Omental fat pad (tissue), 4 donors: ENCODE data around the gene ZBTB12. TPM values are rescaled to one million over a fixed set of nuclear protein-coding genes. Genes with fewer than 3 reads are reported as not detected.
"Not testable (repeated sequence)": the region's sequence is repeated elsewhere in the genome, so short reads cannot be mapped to it uniquely, and the experiment has no call there.

Source experiments
- ATAC-seq: fragments of 150-250 bp; one replicate; pipeline ENCODE4 v1.9.1; 2016; ENCODE audit warnings: mild to moderate bottlenecking, moderate library complexity; ENCODE audit not compliant: low FRiP score
- DNase-seq: peaks from one replicate; pipeline ENCODE4 v3.0.0-alpha.2; 2019; ENCODE audit warnings: low spot score
- total RNA-seq, 4 donors: library from RNA; depleted of rRNA; stranded (reverse); fragments of >200 nt; gene quantifications; one replicate each; pipeline ENCODE4 v1.1.0, GENCODE V29; 2016
- TF ChIP-seq, protein P1 (sequence below), 3 donors: fragments of 450-650 bp; IDR thresholded peaks; one replicate each; pipeline ENCODE4 v1.5.1; 2016 to 2017; ENCODE audit warnings: antibody characterized with exemption in 3 of 3, mild to moderate bottlenecking in 3 of 3, moderate library complexity in 2 of 3

The ZBTB12 gene
- total RNA-seq, 4 donors from 2014 or later, result 0.48 to 1.9 (median 1.4) TPM

DNA sequence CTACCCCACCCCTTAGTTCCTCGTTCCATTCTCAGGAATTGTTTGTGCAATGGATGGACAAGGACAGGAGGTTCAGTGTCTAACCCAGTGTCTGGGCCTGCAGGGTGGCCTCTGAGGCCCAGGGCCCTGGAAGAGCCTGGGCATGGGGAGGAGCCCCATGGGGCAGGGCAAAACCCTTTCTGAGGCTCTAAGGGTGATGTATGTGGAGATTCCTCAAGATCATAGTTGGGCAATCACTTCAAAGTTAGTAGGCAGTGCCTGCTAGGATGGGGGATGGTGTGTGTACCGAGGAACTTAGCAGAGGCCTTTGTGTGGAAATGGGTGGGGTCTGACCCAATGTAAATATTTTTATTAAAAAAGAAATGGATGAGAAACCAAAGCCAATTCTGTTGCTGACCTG lies 18.9 kb upstream of the ZBTB12 start:
- DNase-seq (no peak), ATAC-seq (peak; percentile 55)
- TF ChIP-seq, protein P1, sequence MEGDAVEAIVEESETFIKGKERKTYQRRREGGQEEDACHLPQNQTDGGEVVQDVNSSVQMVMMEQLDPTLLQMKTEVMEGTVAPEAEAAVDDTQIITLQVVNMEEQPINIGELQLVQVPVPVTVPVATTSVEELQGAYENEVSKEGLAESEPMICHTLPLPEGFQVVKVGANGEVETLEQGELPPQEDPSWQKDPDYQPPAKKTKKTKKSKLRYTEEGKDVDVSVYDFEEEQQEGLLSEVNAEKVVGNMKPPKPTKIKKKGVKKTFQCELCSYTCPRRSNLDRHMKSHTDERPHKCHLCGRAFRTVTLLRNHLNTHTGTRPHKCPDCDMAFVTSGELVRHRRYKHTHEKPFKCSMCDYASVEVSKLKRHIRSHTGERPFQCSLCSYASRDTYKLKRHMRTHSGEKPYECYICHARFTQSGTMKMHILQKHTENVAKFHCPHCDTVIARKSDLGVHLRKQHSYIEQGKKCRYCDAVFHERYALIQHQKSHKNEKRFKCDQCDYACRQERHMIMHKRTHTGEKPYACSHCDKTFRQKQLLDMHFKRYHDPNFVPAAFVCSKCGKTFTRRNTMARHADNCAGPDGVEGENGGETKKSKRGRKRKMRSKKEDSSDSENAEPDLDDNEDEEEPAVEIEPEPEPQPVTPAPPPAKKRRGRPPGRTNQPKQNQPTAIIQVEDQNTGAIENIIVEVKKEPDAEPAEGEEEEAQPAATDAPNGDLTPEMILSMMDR (IDR thresholded peaks at IDR 0.05), result no peak

DNA sequence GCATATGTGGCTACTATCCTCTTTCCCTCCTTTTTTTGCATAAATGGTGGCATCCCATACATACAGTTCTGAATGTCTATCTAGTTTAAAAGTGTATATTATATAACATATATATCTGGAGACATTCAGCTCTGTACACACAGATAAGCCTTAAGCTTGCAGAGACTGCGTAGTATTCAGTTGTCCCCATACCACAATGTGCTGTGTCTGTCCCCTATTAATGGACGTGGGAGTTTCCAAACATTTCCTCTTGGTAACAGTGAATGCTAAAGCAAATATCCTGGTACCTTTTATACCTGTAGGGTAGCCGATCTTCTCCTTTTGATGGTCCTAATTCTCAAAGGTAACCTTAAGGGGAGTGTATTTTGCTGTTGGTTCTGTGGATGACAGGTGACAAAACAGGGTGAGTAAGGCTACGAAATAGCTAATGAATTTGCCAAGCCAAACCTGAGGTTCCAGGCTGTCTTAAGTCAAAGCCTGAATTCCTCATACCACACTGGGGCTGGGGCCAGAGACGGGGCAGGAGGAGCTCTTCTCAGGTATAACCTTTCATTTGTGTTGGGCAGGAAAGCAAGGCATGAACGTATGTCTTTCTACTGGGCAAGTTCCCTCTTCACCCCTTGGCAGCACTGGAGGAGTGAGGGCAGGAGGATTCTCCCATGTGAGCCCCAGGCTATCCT lies 17.9 kb upstream of the ZBTB12 start:
- TF ChIP-seq, protein P1 (IDR thresholded peaks at IDR 0.05), result no peak
- DNase-seq (no peak), ATAC-seq (no peak)

DNA sequence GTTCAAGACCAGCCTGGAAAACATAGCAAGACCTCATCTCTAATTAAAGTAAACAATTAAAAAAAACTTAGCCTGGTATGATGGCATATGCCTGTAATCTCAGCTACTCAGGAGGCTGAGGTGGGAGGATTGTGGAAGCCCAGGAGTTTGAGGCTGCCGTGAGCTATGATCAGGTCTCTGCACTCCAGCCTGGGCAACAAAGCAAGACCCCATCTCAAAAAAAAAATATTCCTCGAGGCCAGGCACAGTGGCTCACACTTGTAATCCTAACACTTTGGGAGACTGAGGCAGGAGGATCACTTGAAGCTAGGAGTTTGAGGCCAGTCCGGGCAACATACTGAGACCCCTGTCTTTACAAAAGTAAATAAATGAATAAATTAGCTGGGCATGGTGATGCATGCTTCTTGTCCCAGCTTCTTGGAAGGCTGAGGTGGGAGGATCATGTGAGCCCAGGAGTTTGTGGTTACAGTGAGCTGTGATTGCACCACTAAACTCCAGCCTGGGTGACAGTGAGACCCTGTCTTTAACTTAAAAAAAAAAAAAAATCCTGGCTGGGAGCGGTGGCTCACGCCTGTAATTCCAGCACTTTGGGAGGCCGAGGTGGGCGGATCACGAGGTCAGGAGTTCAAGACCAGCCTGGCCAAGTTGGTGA lies 16.3 kb upstream of the ZBTB12 start:
- ATAC-seq, result no peak
- TF ChIP-seq, protein P1 (IDR thresholded peaks at IDR 0.05), result no peak
- no peak for DNase-seq

DNA sequence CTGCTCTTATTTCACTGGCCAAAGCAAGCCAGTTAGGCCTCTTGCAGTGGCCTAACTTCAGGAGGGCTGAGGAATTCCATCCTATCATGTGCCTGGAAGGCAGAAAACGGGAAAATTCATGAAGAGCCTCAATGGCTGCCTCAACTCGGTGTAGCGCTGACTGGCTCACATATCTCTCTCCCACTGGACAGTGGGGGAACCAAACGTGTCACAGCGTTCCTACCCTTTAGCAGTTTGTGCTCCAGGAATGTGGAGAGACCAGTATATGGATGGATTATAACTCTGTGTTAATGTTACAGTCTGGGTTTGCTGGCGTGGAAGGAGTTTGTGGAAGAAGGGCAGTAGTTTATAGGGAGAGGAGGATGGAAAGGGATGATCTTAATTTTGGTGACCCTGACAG lies 13.9 kb upstream of the ZBTB12 start:
- ATAC-seq (no peak), DNase-seq (no peak)
- TF ChIP-seq, protein P1 (IDR thresholded peaks at IDR 0.05), result no peak

DNA sequence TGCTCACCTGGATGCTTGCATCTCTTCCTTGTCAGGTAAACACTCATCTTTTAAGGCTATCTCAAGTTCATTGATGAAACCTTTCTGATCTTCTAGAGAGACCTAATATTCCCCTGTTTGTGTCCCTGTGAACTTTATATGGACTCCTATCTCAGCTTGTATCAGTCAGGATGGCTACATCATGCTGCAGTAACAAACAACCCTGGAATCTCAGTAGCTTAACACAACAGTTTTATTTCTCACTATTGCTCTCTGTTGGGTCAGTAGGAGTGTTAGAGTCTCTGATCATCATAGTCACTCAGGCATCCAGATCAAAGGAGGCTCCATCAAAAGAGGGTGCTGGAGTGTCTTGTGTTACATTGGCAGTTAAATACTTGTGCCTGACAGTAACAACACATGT lies 13.5 kb upstream of the ZBTB12 start:
- DNase-seq (no peak), ATAC-seq (no peak)
- TF ChIP-seq, protein P1 (IDR thresholded peaks at IDR 0.05), result no peak

DNA sequence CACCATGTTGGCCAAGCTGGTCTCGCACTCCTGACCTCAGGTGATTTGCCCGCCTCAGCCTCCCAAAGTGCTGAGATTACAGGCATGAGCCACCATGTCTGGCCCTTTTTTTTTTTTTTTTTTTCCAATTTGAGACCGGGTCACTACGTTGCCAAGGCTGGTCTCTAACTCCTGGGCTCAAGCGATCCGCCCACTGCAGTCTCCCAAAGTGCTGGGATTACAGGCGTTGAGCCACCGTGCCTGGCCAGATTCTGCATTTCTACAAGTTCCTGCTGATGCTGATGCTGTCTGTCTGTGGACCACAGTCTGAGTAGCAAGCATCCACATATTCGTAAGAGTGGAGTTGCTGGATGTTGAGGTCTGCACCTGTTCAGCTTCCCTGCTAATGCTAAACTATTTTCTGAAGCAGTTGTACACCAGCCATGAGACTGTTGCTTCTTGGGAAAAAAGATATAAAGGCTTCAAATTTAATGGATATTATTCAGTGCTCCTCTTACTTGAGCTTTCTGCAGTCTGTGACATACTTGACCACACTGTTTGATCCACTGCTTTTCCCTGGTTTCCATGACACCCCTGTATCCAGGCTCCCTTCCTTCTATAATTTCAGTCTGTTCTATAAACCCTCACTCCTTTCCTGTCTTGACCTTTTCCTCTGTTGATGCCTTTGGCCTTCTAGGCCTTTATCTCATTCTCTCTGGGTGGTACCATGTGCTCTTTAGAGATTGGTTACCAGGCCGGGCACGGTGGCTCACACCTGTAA lies 10.1 kb upstream of the ZBTB12 start:
- TF ChIP-seq, protein P1 (IDR thresholded peaks at IDR 0.05), result no peak
- DNase-seq (no peak), ATAC-seq (no peak)

DNA sequence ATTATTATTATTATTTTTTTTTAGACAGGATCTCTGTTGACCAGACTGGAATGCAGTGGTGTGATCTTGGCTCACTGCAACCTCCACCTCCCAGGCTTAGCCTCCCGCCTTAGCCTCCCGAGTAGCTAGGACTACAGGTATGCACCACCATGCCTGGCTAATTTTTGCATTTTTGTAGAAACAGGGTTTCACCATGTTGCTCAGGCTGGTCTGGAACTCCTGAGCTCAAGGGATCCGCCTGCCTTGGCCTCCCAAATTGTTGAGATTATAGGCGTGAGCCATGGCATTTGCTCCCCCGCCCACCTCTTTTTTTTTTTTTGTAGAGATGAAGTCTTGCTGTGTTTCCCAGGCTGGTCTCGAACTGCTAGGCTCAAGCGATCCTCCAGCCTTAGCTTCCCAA lies 7.4 kb upstream of the ZBTB12 start:
- ATAC-seq, DNase-seq: not testable (repeated sequence)
